Effector memory CD4-positive, alpha-beta T cell (primary cell): ENCODE results near the gene ELFN1.

Source experiments
- DNase-seq, 3 donors: peaks; one replicate each; pipeline ENCODE4 v3.0.0-alpha.2; 2020
- H3K27ac ChIP-seq: 2 replicates; pipeline ENCODE4 v1.7.0; 2013; ENCODE audit warnings: mild to moderate bottlenecking, low read length, moderate library complexity; ENCODE audit not compliant: insufficient read depth, poor library complexity, severe bottlenecking
- H3K27me3 ChIP-seq: replicated peaks from 2 replicates; pipeline ENCODE4 v1.7.0; 2013; ENCODE audit warnings: mild to moderate bottlenecking, low read length; ENCODE audit not compliant: insufficient read depth, control insufficient read depth, poor library complexity, severe bottlenecking
- H3K36me3 ChIP-seq: 2 replicates; pipeline ENCODE4 v1.7.0; 2013; ENCODE audit warnings: mild to moderate bottlenecking, low read length, moderate library complexity; ENCODE audit not compliant: control insufficient read depth, insufficient read depth
- H3K4me1 ChIP-seq: 2 replicates; pipeline ENCODE4 v1.7.0; 2013; ENCODE audit warnings: low read length, mild to moderate bottlenecking; ENCODE audit not compliant: control insufficient read depth, insufficient read depth, poor library complexity, severe bottlenecking
- H3K4me3 ChIP-seq: 2 replicates; pipeline ENCODE4 v1.7.0; 2013; ENCODE audit warnings: low read length, low read depth, mild to moderate bottlenecking; ENCODE audit not compliant: insufficient read depth, poor library complexity, severe bottlenecking
- H3K9me3 ChIP-seq: 2 replicates; pipeline ENCODE4 v1.7.0; 2013; ENCODE audit warnings: mild to moderate bottlenecking, low read length, moderate library complexity; ENCODE audit not compliant: control insufficient read depth

The ELFN1 gene

GRCh38 chr7:1785839-1786238 lies 115.8 kb downstream of the ELFN1 start:
- H3K36me3 ChIP-seq, result no peaks in the 10 kb centered on the region
- H3K4me1 ChIP-seq, result no peaks in the 10 kb centered on the region
- no peak overlapping the region for H3K27ac ChIP-seq
- H3K4me3 ChIP-seq, result no peak overlapping the region
- DNase-seq, result no peak
- no peaks in the 10 kb centered on the region for H3K9me3 ChIP-seq
- peaks cover 5% of the 10 kb centered on the region for H3K27me3 ChIP-seq

GRCh38 chr7:1787241-1787640 lies 117.2 kb downstream of the ELFN1 start:
- H3K36me3 ChIP-seq, result no peaks in the 10 kb centered on the region
- peaks cover 5% of the 10 kb centered on the region for H3K27me3 ChIP-seq
- no peaks in the 10 kb centered on the region for H3K9me3 ChIP-seq
- H3K27ac ChIP-seq, result no peak overlapping the region
- DNase-seq, result no peak
- no peaks in the 10 kb centered on the region for H3K4me1 ChIP-seq
- no peak overlapping the region for H3K4me3 ChIP-seq

GRCh38 chr7:1787681-1788235 lies 117.7 kb downstream of the ELFN1 start:
- H3K36me3 ChIP-seq, result no peaks in the 10 kb centered on the region

GRCh38 chr7:1794888-1795542 lies 124.9 kb downstream of the ELFN1 start:
- Histone ChIP-seq H3K36me3 (no peaks in the 10 kb centered on the region), H3K27ac (no peak overlapping the region), H3K27me3 (no peaks in the 10 kb centered on the region), H3K4me3 (no peak overlapping the region), H3K4me1 (no peaks in the 10 kb centered on the region), H3K9me3 (no peaks in the 10 kb centered on the region)
- no peak for DNase-seq

More at GRCh38 chr7:1787681-1788235, 117.7 kb downstream of the ELFN1 start:
- no peak overlapping the region for H3K4me3 ChIP-seq
- H3K27ac ChIP-seq, result no peak overlapping the region
- DNase-seq, result no peak
- H3K4me1 ChIP-seq, result no peaks in the 10 kb centered on the region
- H3K27me3 ChIP-seq, result peaks cover 5% of the 10 kb centered on the region
- no peaks in the 10 kb centered on the region for H3K9me3 ChIP-seq
